Common myeloid progenitor, CD34-positive (primary cell): ENCODE data around the gene FXYD7.

Source experiments
- CTCF ChIA-PET: fragments of 350-600 bp; sonication (Branson Sonifier 250); formaldehyde crosslinking; loops from one replicate; lab custom pipeline; 2021; ENCODE audit warnings: antibody characterized with exemption; lab: Charles Lee
- POLR2A ChIA-PET: fragments of 350-600 bp; sonication (Branson Sonifier 250); formaldehyde crosslinking; loops from one replicate; lab custom pipeline; 2021; ENCODE audit warnings: antibody characterized with exemption; lab: Charles Lee
- DNase-seq, 3 donors: peaks; one replicate each; pipeline versions ENCODE4 v3.0.0 to v3.0.0-alpha.2; 2013
- H3K27ac ChIP-seq, 2 experiments: 1 replicate in 1 of 2; 2 replicates in 1 of 2; pipeline ENCODE4 v1.7.0; 2013; ENCODE audit warnings: inconsistent platforms in 2 of 2, low read length in 2 of 2, mild to moderate bottlenecking in 2 of 2, low read depth in 1 of 2, moderate library complexity in 1 of 2; ENCODE audit not compliant: severe bottlenecking in 2 of 2, insufficient read depth in 1 of 2, poor library complexity in 1 of 2
- H3K27me3 ChIP-seq, 5 experiments: replicated peaks in 2 of 5; 1 replicate in 3 of 5; 2 replicates in 2 of 5; pipeline versions ENCODE4 v1.6.1 to v1.7.0; 2013; ENCODE audit warnings: low read length in 4 of 5, mild to moderate bottlenecking in 2 of 5, moderate library complexity in 2 of 5, inconsistent platforms in 1 of 5; ENCODE audit not compliant: insufficient read depth in 5 of 5, control insufficient read depth in 4 of 5
- H3K36me3 ChIP-seq, 4 experiments: 1 replicate in 2 of 4; 2 replicates in 2 of 4; pipeline versions ENCODE4 v1.6.1 to v1.7.0; 2013; ENCODE audit warnings: low read length in 3 of 4, control low read depth in 1 of 4, mild to moderate bottlenecking in 1 of 4; ENCODE audit not compliant: control insufficient read depth in 4 of 4, insufficient read depth in 4 of 4
- H3K4me1 ChIP-seq, 4 experiments: 1 replicate in 3 of 4; 2 replicates in 1 of 4; pipeline versions ENCODE4 v1.6.1 to v1.7.1; 2013; ENCODE audit warnings: low read length in 3 of 4, mild to moderate bottlenecking in 3 of 4, control low read depth in 1 of 4, inconsistent platforms in 1 of 4, moderate library complexity in 1 of 4; ENCODE audit not compliant: control insufficient read depth in 4 of 4, insufficient read depth in 4 of 4; ENCODE audit errors: control extremely low read depth in 1 of 4
- H3K4me3 ChIP-seq, 7 experiments: 1 replicate in 4 of 7; 2 replicates in 3 of 7; pipeline versions ENCODE4 v1.5.1 to v1.7.0; 2013; ENCODE audit warnings: mild to moderate bottlenecking in 7 of 7, low read length in 6 of 7, moderate library complexity in 6 of 7, inconsistent platforms in 2 of 7, low read depth in 2 of 7, control low read depth in 1 of 7; ENCODE audit not compliant: insufficient read depth in 4 of 7, control insufficient read depth in 1 of 7; ENCODE audit errors: extremely low read depth in 1 of 7
- H3K9me3 ChIP-seq, 5 experiments: 1 replicate in 4 of 5; 2 replicates in 1 of 5; pipeline versions ENCODE4 v1.6.1 to v1.7.1; 2013; ENCODE audit warnings: low read length in 4 of 5, mild to moderate bottlenecking in 2 of 5, inconsistent platforms in 1 of 5, low read depth in 1 of 5, moderate library complexity in 1 of 5; ENCODE audit not compliant: control insufficient read depth in 4 of 5, insufficient read depth in 2 of 5; ENCODE audit errors: control extremely low read depth in 1 of 5
- WGBS: methylation state at CpG from one replicate; pipeline ENCODE4 v1.1.5; 2013; ENCODE audit not compliant: insufficient coverage; 5-methylcytosine and 5-hydroxymethylcytosine counted together

FXYD7 gene

GRCh38 chr19:35162471-35163326 lies 19.6 kb downstream of the FXYD7 start:
- Histone ChIP-seq H3K36me3 (peaks cover 50 to 91% (median 82%) of the 10 kb centered on the region in 4 experiments), H3K9me3 (peaks cover 0 to 37% (median 13%) of the 10 kb centered on the region in 5 experiments), H3K4me3 (no peak overlapping the region), H3K27me3 (no peaks in the 10 kb centered on the region), H3K27ac (no peak overlapping the region), H3K4me1 (peaks cover 8 to 22% (median 14%) of the 10 kb centered on the region in 4 experiments)
- ChIA-PET POLR2A (interaction anchor here (1.5 kb wide), 1 partner anchor 9 kb away, joined by 5 read pairs; the partner anchor contains the start of gene FXYD5), CTCF (interaction anchor here (0.9 to 1.8 kb wide), 8 partner anchors 8 to 101 kb away, joined by 3 to 6 read pairs (median 3); partner anchors contain the start of gene FXYD5)
- WGBS, result 99% methylated on average over 5 of the region's 6 CpGs
- DNase-seq, result no peak

DNA sequence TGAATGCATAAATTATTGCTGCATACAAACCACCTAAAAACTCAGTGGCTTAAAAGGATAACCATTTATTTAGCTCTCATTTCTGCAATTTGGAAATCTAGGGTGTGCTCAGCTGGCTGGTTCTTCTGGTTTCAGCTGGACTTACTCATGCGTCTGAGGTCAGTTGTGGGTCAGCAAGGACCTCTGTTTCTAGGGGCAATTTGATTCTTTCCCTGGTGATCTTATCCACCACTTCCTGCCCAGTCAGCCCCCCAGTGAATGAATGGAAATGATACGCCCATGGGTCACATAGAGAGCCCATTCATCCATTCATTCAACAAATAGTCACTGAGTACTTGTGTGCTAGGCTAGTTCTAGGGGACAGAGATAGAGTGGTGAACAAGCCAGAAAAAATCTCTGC lies 21.4 kb downstream of the FXYD7 start:
- Histone ChIP-seq H3K27me3 (no peaks in the 10 kb centered on the region), H3K9me3 (peaks cover 0 to 37% (median 13%) of the 10 kb centered on the region in 5 experiments), H3K4me3 (no peak overlapping the region), H3K27ac (no peak overlapping the region), H3K36me3 (peaks cover 44 to 85% (median 76%) of the 10 kb centered on the region in 4 experiments), H3K4me1 (peaks cover 14 to 35% (median 25%) of the 10 kb centered on the region in 4 experiments)
- ChIA-PET POLR2A (no interaction called here), CTCF (interaction anchor here (1.8 kb wide), 1 partner anchor 10 kb away, joined by 6 read pairs; the partner anchor contains the start of gene FXYD5)
- WGBS, result 100% methylated on average over 1 of the region's 2 CpGs
- no peak for DNase-seq

DNA sequence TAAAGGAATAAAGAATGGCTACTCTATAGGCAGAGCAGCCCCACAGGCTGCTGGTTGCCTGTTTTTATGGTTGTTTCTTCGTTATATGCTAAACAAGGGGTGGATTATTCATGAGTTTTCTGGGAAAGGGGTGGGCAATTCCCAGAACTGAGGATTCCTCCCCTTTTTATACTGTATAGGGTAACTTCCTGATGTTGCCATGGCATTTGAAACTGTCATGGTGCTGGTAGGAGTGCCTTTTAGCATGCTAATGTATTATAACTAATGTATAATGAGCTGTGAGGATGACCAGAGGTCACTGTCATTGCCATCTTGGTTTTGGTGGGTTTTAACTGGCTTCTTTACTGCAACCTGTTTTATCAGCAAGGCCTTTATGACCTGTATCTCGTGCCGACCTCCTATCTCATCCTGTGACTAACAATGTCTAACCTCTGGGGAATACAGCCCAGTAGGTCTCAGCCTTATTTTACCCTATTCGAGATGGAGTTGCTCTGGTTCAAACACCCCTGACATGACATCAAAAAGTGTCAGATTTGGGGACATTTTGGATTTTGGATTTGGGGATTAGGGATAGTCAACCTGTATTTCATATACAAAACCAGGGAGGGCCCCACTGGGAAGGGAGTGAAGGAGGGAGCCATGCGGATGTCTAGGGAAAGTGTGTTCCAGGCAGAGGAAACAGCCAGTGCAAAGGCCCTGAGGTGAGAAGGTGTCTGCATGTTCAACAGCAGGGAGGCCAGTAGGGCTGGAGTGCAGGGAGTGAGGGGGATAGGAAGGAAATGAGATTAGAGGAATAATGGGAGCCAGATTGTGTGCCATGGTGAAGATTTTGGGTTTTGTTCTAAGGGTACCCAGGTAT lies 22.4 kb downstream of the FXYD7 start:
- Histone ChIP-seq H3K4me3 (no peak overlapping the region), H3K36me3 (peaks cover 38 to 86% (median 75%) of the 10 kb centered on the region in 4 experiments), H3K9me3 (peaks cover 0 to 37% (median 13%) of the 10 kb centered on the region in 5 experiments), H3K4me1 (peaks cover 14 to 37% (median 30%) of the 10 kb centered on the region in 4 experiments), H3K27me3 (no peaks in the 10 kb centered on the region), H3K27ac (peak overlapping the region in 1 of 2 experiments; percentile 44)
- ChIA-PET CTCF (interaction anchor here (1.2 kb wide), 1 partner anchor 13 kb away, joined by 4 read pairs; no protein-coding TSS in a partner anchor), POLR2A (no interaction called here)
- DNase-seq, result no peak
- 97% methylated on average over 4 of the region's 5 CpGs for WGBS

DNA sequence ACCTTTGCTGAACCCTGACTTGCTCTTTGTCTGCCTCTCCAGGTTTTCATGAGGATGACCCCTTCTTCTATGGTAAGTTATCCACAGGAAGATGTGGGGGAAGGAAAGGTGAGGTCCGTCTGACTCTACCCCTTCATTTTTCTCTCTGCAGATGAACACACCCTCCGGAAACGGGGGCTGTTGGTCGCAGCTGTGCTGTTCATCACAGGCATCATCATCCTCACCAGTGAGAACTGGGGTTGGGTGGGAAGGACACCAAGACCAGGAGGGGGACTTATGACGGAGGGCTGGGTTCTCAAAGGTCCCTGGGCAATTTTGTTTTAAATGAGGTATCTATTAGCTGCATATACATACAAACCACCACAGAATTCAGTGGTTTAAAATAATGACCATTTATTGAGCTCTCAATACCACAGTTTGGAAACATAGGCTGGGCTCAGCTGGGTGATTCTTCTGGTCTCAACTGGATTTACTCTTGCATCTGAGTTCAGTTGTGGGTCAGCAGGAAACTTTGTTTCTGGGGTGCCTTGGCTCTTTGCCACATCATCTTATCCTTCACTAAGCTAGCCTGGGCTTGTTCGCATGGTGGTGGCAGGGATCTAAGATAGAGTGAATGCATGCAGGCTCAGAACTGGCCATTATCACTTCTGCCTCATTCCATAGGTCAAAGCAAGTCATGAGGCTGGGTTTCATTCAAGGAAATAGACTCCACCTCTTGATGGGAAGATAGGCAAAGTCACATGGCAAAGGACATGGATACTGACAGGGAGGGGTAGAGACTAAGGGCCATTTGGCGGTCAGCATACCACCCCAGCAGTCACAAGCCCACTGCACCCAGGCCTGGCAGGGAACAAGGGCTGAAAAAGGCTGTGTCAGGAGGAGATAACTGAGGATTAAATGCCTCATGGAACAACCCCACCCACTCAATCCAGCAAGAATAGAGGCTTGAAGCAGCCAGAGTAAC lies 23.3 kb downstream of the FXYD7 start:
- H3K27me3 ChIP-seq, result no peaks in the 10 kb centered on the region

DNA sequence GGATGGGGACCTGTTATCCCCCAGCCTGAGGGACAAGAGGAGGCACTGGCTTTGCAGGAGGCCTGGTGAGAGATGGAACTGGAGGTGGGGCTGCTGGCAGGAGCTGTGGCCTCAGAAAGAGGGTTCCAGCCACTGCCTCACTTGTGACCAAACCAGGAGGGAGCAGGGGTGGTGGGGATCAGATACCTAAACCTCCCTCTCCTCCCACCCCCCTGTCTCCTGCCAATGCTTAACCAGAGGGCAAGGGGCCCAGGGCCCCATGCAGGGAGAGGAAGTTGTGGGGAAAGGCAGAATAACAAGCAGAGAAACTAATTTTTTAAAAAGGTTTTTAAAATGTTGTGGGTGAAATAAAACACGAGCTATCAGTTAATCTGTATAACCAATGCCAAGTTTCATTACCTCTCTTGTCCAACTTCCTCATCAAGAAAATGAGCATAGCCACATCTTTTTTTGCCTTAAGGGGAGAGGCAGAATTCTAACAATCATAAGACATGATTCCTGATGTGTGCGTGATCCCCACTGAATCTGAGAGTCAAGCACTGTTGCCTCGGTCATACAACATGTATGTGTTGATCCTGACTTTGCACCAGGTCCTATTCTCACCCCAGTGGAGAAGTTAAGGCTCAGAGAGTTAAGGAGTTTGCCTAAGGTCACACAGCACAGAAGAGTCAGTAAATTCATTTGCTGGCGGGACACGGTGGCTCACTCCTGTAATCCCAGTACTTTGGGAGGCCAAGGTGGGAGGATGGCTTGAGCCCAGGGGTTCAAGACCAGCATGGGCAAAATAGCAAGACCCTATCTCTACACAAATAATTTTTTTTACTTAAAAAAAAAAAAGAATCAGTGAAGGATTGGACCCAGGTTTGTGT lies 24.4 kb downstream of the FXYD7 start:
- peak; percentile 37 to 86 (median 81) for DNase-seq
- H3K36me3 ChIP-seq, result peaks cover 22 to 75% (median 61%) of the 10 kb centered on the region in 4 experiments
- WGBS, result 50% methylated on average over 4 of the region's 5 CpGs
- ChIA-PET CTCF (interaction anchor here (1.5 to 4.2 kb wide), 4 partner anchors 9 to 36 kb away, joined by 4 to 18 read pairs (median 8); no protein-coding TSS in a partner anchor), POLR2A (interaction anchor here (0.6 to 1.1 kb wide), 3 partner anchors 13 to 142 kb away, joined by 3 to 4 read pairs (median 3); partner anchors contain the start of gene FXYD5)
- peaks cover 0 to 27% (median 9%) of the 10 kb centered on the region in 5 experiments for H3K9me3 ChIP-seq
- peak overlapping the region; percentile 4 to 69 for H3K27ac ChIP-seq
- H3K4me3 ChIP-seq, result peak overlapping the region in 4 of 7 experiments; percentile 10 to 45 (median 40)
- peaks cover 14 to 54% (median 38%) of the 10 kb centered on the region in 4 experiments for H3K4me1 ChIP-seq
- no peaks in the 10 kb centered on the region for H3K27me3 ChIP-seq

More for the DNA sequence above, 23.3 kb downstream of the FXYD7 start:
- CTCF ChIA-PET, result interaction anchor here (1.1 to 4.2 kb wide), 6 partner anchors 7 to 37 kb away, joined by 3 to 18 read pairs (median 4); no protein-coding TSS in a partner anchor
- no peak for DNase-seq
- Histone ChIP-seq H3K27ac (peak overlapping the region in 1 of 2 experiments; percentile 69), H3K9me3 (peaks cover 0 to 36% (median 13%) of the 10 kb centered on the region in 5 experiments), H3K4me1 (peaks cover 14 to 44% (median 30%) of the 10 kb centered on the region in 4 experiments), H3K4me3 (peak overlapping the region in 3 of 7 experiments; percentile 27 to 45 (median 30)), H3K36me3 (peaks cover 30 to 81% (median 68%) of the 10 kb centered on the region in 4 experiments)
- POLR2A ChIA-PET, result no interaction called here
- WGBS, result 100% methylated on average over 1 of the region's 7 CpGs
